Mucosa of descending colon (tissue), 3 donors: ENCODE results near the gene EXOC2. TPM values are rescaled to one million over a fixed set of nuclear protein-coding genes. Genes with fewer than 3 reads are reported as not detected.

Experiments used
- ATAC-seq: fragments of 200-7000 bp; cut with Tn5 transposase; one replicate; pipeline ENCODE4 v1.9.1; 2020; ENCODE audit warnings: mild to moderate bottlenecking, moderate library complexity
- DNase-seq, 3 donors: peaks; one replicate each; pipeline ENCODE4 v3.0.0-alpha.2; 2020
- H3K36me3 ChIP-seq: fragments of 200-600 bp; one replicate; pipeline ENCODE4 v1.8.0; 2021; ENCODE audit warnings: low read depth, mild to moderate bottlenecking
- H3K4me1 ChIP-seq: fragments of 200-600 bp; one replicate; pipeline ENCODE4 v1.8.0; 2021; ENCODE audit warnings: low read depth, mild to moderate bottlenecking
- H3K4me3 ChIP-seq: fragments of 200-600 bp; one replicate; pipeline ENCODE4 v1.8.0; 2021; ENCODE audit warnings: mild to moderate bottlenecking
- H3K9me3 ChIP-seq: fragments of 200-600 bp; one replicate; pipeline ENCODE4 v1.8.0; 2021; ENCODE audit warnings: mild to moderate bottlenecking
- CTCF ChIP-seq: fragments of 200-600 bp; IDR thresholded peaks from one replicate; pipeline ENCODE4 v1.8.0; 2022; ENCODE audit warnings: antibody characterized with exemption, mild to moderate bottlenecking
- intact Hi-C, 2 donors: fragments of 100-400 bp; cut with DNase I in 1 of 2; cut with micrococcal nuclease in 1 of 2; formaldehyde crosslinking; loops; one replicate each; pipeline versions ENCODE4 v1.11.0 to v1.11.1; 2022; cut with DNase I, micrococcal nuclease
- total RNA-seq, 3 donors: library from RNA; stranded (reverse); fragmentation: NEBNext Ultra II Directional in 2 of 3; extraction: Animal tissue kit (Norgen Biotek cat#: 25700) in 2 of 3; gene quantifications; one replicate each; pipeline versions ENCODE4 v1.2.1 to v1.2.4, GENCODE V29; 2021 to 2023
- donor health status: DM: no; HTN: no; CAD: no; lungs with moderate emphysema.
- donor health status: DM: no; HTN: no; CAD: no.
- donor health status: DM: no; HTN: yes; CAD: no.

EXOC2 gene
- total RNA-seq, 3 donors from 2014 or later = 13.1 to 20.9 (median 17.3) TPM

GRCh38 chr6:435441-436307 lies 257.3 kb downstream of the EXOC2 start:
- Histone ChIP-seq H3K36me3 (no peaks in the 10 kb centered on the region), H3K9me3 (no peaks in the 10 kb centered on the region), H3K4me3 (no peak overlapping the region), H3K4me1 (no peaks in the 10 kb centered on the region)
- ATAC-seq = no peak
- intact Hi-C loops = no loop called here
- no peak for TF ChIP-seq CTCF
- no peak for DNase-seq

Other genes starting within 250 kb of the EXOC2 start
- gene HUS1B, start 36.0 kb downstream of the EXOC2 start, total RNA-seq = 1 to 10 TPM; 1.2 to 1.3 (median 1.3) TPM